A172 (cell line): ENCODE data around the gene NAV3. TPM values are rescaled to one million over a fixed set of nuclear protein-coding genes. Genes with fewer than 3 reads are reported as not detected.

ENCODE experiments used
- DNase-seq: peaks from one replicate; pipeline ENCODE4 v3.0.0-alpha.2; 2015; ENCODE audit warnings: low spot score
- total RNA-seq: library from RNA; depleted of rRNA; stranded (reverse); fragments of >200 nt; shearing (Covaris generic); gene quantifications from 2 replicates; pipeline ENCODE4 v1.2.3, GENCODE V29; 2014

The NAV3 gene
- total RNA-seq, 1 experiment from 2014 or later, result 52.0 TPM

DNA sequence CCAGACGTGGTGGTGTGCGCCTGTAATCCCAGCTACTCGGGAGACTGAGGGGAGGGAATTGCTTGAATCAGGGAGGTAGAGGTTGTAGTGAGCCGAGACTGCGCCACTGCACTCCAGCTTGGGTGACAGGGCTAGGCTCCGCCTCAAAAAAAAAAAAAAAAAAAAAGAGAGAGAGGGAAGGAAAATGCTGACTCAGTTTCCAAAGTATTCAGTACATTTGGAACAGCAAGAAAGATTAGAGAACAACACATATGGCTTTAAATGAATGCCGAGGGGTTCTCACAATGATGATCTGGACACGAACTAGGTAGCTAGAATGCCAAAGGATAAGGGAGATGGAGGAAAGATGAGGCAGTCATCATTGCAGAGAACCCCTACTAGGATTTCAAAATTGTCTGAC, 97.4 kb downstream of the NAV3 start:
- DNase-seq, result no peak

GRCh38 chr12:77932216-77932615, 101.5 kb downstream of the NAV3 start:
- DNase-seq, result no peak

GRCh38 chr12:77938301-77938700, 107.6 kb downstream of the NAV3 start:
- no peak for DNase-seq

GRCh38 chr12:77940011-77940423, 109.3 kb downstream of the NAV3 start:
- peak; percentile 92 for DNase-seq

GRCh38 chr12:77940567-77940966, 109.9 kb downstream of the NAV3 start:
- DNase-seq, result peak; percentile 36

DNA sequence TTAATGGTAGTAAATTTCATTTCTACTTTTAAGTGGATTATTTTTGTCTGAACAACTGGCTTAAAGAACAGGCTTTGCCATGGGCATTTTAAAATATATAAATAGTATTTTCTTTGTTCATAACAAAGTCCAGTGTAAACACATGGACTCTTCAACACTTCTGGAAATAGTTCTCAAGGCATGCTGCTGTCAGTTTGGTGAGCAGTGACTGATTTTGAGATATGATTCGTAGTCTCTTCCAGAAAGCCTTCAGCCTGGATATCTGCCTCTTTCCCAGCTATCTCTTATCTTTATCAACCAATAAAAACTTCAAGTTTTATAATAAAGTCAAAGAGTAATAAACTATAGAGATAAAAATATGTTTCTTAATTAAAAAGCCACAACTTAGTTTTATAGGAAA, 110.7 kb downstream of the NAV3 start:
- no peak for DNase-seq

GRCh38 chr12:77943466-77943865, 112.8 kb downstream of the NAV3 start:
- DNase-seq, result peak; percentile 76

- DNase-seq, result no peak
These were observed 115.9 kb downstream of the NAV3 start for GRCh38 chr12:77946541-77947061.

DNA sequence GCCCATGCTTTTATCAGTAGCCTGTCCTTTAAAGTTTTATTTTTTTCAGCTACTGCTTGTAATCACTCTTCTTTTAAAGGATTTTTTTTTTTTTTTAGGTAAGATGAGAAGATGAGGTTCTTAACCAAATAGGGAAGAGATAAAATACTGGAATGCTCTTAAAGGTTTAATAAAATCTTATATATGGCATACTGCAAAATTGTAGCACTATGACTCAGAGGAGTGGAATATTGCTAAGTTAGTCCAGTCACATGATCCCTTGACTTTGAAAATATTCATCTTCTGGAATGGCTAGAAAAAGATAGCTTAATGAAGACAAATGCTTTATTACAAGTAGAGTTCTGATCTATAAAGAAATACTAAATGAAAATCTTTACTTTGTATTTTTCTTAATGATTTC, 116.6 kb downstream of the NAV3 start:
- peak; percentile 70 for DNase-seq

DNA sequence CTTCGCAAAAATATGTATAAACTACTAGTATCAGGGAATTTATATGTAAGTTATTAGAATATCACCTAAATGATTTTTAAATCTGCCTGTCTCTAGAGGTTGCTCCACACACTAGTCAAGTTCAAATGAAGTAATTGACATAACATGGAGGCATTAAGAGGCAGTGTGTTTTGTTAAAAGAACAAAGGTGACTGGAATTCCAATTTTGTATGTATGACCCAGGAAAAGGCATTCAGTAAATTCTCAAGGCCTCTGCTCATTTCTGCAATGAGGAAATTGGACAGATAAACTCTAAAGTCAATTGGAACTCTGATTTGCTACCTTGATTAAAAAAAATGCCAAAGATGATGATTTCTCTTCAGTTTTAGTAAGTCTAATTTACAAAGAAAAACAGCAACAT, 117.1 kb downstream of the NAV3 start:
- DNase-seq, result no peak

DNA sequence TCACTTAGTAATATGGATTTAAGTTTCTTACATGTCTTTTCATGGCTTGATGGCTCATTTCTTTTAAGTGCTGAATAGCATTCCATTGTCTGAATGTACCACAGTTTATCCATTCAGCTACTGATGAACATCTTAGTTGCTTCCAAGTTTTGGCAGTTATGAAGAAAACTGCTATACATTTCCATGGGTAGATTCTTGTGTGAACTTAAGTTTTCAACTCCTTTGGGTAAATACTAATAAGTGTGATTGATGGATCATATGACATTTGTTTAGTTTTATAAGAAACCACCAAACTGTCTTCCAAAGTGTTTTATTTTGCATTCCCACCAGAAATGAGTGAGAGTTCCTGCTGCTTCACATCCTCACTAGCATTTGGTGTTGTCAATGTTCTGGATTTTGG, 119.2 kb downstream of the NAV3 start:
- no peak for DNase-seq

GRCh38 chr12:77953528-77954205, 123.0 kb downstream of the NAV3 start:
- DNase-seq, result no peak

DNA sequence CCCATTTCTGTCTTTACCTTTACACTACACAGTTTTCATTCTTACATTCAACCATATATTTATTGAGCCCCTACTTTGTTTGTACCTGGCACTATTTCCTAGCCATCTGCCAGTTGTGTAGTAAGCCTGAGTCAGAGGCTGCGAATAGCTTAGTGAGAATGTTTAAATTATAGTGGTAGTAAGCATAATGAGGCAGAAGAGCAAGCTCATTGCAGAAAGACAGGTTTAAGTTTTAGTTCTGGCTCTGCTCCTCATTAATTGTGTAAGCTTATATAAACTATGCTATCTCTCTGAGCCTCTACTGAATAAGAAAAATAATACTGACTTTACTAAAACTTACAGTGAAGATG, 123.5 kb downstream of the NAV3 start:
- DNase-seq, result no peak

- DNase-seq, result no peak
These were observed 126.4 kb downstream of the NAV3 start for GRCh38 chr12:77957062-77957461.

- DNase-seq, result no peak
These were observed 133.0 kb downstream of the NAV3 start for GRCh38 chr12:77963576-77964178.

DNA sequence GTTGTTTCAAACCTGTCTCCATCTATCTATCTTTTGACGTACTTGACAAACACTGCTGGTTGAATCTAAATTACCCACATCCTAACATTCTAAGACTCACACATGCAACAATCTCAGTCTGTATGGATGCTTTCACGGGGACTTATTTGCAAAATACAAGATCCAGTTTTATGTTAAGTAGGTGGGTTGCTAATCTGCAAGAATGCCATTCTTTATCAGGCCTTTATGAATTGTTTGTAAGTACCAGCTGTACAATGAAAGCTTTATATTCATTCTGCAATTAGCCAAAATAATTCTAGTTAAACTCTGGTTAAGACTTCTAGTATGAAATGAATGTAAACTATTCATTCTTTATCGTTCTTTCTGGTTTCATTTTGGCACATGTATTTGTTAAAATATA, 135.1 kb downstream of the NAV3 start:
- no peak for DNase-seq

DNA sequence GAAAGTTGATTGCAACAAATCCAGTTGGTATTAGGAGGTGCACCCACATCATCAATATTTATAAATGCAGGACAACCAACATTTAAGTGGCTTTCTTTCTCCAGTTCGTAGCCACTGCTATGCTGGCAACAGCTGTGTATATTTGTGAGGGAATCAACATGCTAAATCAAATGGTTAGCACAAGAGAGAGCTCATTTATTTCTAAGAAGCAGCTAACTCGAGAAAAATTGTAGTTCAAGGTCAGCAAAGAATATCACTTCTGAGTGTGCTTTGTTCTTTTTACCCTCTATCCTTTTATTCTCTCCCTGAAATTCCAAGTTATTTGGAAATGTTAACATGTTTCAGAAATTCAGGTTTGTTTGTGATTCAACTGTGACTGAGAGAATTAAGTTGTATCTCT, 137.3 kb downstream of the NAV3 start:
- DNase-seq, result no peak

GRCh38 chr12:77968571-77968970, 137.9 kb downstream of the NAV3 start:
- no peak for DNase-seq

DNA sequence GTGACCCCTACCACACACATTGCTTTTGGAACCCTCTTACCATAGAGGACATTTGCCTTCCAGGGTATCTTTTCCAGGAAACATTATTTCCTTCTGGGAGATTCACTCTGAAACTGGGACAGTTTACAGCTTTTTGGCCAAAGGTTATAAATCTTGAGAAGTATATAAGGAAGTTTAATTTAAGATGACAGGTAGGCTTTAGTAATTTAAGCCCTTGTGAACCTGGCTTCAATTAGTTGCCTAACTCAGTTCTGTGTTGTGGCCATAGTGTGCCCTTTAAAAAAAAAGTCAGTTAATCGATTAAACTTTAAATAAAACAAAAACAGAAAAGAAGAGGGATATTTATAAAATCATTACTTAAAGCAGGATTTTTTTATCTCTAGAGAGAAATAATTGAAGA, 142.9 kb downstream of the NAV3 start:
- no peak for DNase-seq

- DNase-seq, result no peak
These were observed 144.0 kb downstream of the NAV3 start for GRCh38 chr12:77974645-77975044.

DNA sequence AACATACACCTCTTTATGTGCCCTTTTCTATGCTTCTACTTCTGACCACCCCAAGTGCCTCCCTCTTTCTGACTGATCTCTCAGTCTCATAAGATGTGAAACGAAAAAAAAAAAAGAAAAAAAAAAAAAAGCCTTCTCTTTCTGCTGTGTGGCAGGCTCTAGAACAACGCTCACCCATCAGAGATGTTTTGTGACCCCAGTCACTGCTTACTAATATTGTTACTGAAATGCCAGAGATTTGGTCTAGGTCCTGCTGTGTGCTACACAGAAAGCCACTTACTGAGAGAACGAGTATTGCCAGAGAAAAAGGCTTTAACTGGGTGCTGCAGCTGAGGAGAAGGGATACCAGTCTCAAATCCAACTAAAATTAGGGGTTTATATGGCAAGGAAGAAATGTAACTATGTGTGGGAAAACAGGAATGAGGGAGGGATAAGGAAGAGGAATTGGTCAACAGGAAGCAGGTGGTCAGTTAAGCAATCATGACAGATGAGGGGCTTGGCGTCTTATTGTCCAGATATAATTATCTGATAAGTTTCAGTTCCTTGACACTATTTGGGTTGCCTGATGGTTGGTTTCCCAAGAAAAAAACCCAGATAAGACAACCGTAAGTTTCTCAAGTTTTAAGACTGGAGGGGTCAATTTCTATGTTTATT, 149.0 kb downstream of the NAV3 start:
- DNase-seq, result peak; percentile 29

GRCh38 chr12:77980782-77981181, 150.1 kb downstream of the NAV3 start:
- DNase-seq, result peak; percentile 11

DNA sequence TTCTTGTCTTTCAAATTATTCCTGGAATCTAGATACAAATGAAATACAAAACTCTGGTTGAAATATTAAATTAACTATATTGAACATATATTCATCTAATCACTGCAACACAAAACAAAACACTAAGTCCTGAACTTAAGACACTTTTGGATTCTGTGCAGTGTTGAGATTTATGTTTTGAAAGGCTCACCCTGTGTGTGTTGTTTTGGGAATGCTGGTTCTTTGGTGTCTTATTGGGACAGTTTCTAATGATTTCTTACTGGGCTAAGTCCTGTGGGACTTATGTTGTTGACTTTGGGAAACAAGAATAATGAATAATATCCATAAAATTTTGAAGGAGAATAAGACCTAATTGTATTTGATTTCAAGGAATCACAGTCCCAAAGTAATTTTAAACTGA, 153.2 kb downstream of the NAV3 start:
- DNase-seq, result no peak
